ENCODE data around the gene KRT31.
"Not testable (repeated sequence)": the region's sequence is repeated elsewhere in the genome, so short reads cannot be mapped to it uniquely, and the experiment has no call there.

KRT31 gene

DNA sequence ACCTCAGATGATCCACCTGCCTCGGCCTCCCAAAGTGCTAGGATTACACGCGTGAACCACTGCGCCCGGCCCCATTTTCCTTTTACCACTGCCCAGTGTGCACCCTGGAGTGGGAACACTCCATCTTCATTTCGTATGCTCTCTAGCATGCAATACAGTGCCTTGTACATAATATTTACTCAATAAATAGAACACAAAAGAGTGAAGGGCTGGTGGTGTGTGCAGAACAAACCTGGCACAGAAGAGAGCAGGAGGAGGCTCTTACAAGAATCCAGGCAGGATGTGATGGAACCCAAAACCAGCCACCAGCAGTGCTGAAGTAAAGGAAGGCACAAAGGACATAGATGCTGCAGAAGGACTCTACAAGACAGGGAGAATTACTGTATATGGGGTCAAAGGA lies 19.7 kb upstream of the KRT31 start:
- no peak for DNase-seq

DNA sequence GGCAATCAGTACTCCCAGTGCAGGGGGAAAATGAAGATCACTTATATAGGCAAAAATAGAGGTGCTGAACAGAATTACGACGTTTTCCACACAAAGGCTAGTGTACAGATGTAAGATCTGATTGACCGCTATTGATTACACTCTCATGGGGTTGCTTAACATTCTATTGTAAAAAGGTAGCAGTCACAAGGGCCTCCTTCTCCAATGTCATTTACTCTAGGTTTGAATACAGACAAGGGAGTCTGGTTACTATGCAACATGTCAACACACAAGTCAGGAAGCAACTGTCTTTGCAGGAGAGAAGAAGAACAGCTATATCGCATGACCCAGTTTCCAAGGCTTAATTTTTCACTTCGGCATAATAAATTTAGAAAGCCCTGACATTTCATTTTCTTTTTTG lies 19.1 kb upstream of the KRT31 start:
- no peak for DNase-seq

DNA sequence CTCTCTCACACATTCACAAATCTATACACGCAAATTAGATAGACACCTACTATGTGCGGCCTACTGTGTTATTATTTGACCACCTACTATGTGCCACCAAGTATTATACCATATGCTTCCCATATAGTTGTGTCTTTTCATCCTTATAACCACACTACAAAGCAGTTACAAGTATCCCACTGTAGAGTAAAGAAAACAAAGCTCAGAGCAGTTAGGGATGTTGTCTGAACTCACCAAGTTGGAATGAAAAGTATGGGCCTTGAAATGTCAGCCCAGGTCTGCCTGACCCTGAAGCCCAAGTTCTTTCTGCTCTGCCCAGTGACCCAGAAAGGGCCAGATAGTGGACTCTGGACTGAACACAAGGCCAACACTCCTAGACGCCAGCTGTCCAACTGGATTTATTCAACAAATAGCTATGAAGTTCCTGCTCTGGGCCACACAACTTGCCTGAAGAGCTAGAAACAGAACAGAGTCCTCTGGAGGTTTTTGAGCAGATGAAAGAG lies 18.5 kb upstream of the KRT31 start:
- no peak for DNase-seq

DNA sequence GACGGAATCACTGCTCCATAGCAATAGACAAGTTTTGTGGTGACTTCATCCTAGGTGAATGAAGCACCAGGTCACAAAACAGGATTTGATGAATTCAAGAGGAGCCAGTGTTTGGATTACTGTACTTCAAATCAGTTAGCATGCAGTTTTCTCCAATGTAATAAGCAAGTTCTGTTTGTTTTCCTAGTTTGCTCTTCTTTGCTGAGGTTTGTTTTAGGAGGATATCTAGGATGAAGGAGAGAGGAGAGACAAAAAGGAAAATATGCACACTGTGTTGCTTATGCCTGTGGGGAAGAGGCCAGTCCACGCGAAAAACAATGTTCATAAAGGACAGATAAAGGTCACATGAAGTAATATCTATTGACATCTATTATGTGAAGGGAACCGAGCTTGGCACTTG lies 18.0 kb upstream of the KRT31 start:
- DNase-seq: no peak

DNA sequence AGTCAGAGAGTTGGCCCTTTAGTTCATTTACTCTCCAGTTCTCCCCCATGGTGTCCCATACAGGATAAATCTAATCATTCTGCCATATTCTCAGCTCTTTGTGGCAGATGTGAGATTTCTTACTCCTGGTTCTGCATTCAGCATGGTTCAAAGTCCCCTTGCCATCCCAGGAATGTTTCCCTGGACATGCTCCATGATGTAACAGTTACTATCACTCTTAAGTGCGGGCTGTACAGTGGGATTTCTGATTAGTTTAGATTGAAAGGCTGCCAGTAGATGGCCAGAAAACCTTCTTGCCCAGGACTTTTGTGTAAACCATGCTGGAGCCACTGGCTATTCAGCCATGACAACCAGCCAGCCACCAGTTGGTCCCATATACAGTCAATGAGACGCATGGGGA lies 16.6 kb upstream of the KRT31 start:
- no peak for DNase-seq

DNA sequence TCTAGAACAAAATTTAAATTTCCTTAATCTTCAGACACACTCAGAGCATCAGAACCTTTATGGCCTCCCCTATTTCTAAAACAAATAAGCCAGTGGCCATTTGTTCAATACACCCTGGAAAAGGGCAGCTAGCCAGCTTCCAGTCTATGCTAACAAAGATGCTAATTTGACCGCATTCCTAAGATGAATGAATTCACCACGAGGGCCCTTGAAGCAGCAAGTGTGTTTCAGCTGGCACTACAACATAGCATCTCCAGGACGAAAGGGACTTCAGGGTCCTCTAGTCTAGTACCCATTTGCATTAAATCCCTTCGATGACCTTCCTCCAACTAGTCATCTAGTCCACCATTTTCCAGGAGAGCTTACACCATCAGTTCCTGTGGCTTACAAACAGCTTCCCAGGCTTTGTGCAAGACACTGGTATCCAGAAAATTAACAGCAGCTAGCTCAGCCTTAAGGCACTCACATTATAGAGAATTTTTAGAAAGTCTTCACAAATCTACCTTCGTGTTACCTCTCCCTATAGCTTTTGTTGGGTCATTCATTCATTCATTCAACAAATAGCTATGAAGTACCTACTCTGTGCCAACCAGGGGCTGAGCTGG lies 16.0 kb upstream of the KRT31 start:
- no peak for DNase-seq

DNA sequence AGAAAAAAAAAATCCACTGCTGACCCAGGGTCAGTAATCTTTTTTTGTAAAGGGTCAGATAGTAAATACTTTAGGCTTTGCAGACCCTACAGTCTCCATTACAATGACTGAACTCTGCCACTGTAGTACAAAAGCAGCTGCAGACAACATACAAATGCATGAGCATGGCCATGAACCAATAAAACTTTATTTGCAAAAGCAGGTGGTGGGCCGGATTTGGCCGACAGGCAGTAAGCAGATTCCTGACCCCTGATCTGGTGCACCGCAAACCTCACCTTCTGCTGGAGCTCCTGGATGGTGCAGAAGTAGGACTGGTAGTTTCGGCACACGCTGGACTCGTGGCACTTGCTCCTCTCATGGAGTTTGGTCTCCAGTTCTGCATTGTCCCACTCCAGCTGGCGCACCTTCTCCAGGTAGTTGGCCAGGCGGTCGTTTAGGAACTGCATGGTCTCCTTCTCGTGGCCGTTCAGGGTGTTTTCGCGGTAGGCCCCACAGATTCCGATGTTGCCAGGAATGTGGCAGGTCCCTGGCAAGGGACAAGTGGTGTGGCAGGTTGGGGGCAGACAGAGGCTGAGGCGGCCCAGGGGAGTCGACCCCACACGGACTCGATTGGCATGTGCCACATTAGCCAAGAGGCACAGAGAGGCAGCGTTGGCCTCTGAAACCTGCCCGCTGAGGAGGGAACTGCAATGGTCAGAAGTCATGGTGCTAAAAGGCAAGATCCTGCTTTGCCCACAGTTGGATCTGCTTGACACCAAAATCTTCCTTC lies 13.8 kb upstream of the KRT31 start:
- DNase-seq: no peak

DNA sequence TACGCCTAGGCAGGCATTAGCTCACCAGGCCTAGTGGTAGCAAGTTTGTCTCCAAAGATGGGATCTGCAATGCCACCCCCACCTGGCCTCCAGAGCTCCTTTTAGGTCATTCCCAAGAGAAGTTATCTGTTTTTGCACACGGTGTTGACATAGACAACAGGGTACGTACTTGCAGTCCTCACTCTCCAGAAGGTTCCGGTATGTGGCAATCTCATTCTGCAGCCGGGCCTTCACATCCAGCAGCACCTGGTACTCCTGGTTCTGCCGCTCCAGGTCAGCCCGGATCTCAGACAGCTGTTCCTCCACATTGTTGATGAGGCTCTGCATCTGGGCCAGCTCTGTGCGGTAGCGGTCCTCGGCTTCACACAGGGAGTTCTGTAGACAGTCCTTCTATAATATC lies 9.8 kb upstream of the KRT31 start:
- no peak for DNase-seq

DNA sequence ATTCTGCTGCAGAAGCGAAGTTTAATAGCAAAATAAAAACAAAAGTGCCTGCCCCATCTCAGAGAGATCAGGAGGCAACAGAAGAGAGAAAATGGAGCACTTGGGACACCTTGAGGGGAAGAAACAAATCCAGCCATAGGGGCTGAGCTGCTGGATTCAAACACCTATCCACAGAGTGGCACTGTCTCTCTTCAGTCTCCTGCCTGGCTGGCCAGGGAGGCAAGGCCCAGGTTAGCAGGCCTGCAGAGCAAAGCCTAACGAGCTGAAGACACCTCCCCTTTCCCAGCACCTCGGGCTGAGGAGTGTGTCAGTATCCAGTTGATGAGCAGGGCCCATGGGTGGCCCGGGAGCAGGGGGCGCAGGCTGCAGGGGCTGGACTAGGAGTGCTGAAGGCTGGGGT lies 8.8 kb upstream of the KRT31 start:
- no peak for DNase-seq

DNA sequence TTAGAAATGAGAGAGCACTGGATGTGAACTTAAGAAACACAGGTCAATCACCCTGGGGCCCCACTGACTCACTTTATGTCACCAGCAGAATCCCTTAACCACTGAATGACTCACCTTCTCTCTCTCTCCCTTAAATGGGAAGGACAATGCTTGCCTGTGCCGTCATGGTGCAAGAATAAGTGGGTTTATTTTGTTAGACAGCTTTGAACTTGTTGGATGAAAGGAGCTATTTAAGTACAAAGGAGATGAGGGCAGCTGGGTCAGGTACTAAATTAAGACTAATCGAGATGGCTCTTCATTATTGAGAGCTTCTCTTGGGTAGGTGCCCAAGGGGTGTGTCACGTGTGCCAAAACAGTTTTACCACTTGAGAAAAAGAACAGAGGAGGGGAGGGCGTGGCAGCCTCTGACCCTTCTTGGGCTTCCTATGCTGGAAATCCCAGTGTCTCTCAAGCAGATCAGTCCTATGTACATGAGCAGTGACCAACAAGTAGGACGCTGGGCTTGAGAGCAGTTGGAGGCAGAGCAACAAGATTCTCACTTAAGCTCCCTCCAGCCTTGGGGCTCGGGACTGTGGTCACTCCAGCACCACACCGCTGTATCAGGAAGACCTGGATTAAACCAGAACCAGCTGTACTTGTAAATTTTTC lies 6.7 kb upstream of the KRT31 start:
- DNase-seq: no peak

DNA sequence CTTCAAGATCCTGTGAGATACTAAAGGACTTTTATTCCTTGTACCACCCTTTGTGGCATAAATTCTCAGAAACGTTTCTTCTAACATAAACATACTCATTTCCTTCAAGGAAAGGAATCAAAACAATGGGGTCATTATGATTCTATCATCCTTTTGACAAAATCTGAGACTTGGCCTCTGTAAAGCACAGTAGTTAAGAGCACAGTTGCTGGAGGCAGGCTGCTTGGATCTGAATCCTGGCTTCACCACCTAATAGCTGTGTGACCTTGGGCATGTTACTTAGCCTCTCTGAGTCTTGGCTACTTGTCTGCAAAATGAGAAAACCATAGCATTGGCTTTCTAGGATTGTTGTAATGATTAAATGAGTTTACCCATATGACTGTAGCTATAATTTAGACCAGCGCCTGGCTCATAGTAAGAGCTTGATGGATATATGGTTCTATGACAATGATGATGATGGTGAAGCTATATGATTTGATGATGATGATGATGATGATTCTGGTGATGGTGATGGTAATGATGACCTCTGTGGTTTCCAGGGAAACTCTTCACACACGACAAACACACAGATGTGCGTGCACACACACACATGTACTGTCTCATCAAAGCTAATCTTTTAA lies 6.1 kb upstream of the KRT31 start:
- no peak for DNase-seq

DNA sequence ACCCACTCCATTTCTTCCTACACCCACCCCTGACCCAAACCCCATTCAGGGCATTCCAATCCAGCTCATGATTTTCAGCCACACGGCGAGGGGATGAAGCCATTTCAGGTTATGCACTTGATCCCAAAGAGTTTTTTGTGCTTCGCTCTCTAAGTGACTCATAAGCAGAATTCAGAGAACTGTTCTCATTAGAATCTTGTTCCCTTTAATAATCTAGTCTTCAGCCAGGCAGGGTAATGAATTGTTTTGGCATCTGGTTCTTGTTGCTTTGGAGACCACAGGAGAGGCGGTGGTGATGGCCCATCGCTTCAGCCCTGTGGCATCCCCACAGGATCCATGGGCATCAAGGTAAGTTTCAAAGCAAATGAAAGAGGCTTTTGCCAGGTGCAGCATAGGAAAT lies 4.8 kb upstream of the KRT31 start:
- DNase-seq: no peak

DNA sequence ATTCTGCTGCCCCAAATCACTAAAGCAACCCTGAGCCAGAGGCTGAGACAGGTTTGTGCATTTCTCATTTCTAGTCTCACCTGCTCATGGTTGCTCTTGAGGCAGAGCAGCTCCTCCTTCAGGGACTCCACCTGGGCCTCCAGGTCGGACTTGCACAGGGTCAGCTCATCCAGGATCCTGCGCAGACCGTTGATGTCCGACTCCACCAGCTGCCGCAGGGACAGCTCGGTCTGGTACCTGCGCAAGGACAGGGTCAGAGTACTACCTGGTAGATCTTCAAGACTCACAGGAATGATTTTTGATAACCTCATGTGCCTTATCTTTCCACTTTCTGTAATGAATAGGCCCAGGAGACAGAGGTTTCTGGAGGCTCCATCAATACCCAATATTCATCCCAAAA lies 1.1 kb downstream of the KRT31 start:
- no peak for DNase-seq

DNA sequence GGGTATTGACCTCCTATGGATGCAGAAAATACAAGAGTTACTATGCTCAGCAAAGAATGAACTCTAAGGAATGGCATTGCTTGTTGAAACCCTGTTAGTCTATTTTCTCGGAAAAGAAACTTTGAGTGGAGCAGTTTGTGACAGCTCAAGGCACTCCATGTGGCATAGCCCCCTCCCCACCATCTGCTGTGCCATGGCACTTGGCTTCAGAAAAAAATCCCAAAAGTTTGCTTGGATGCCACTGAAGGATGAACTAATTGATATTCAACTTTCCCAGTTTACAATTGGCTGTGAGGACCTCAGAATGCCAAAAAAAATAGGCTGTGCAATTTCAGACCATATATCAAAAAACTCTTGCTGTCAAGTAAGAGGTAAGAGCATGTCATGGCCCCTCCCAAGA lies 1.8 kb downstream of the KRT31 start:
- DNase-seq: no peak

DNA sequence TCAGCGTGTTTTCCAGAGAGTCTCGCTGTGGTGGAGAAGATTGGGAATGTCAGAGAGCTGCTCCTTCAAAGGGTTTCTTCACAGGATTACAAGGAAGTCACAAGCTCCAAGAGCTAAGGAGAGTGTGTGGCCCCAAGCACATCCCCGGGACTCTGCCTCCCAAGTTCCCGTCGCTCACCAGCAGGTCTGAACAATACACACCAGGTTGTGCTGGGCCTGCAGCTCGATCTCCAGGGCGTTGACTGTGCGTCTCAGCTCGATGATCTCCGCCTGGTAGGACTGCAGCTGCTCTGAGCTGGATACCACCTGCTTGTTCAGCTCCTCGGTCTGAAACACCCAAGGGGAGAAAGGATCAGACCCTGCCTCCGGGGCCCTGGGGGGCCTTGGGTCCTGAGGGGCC lies 2.4 kb downstream of the KRT31 start:
- DNase-seq: not testable (repeated sequence)

DNA sequence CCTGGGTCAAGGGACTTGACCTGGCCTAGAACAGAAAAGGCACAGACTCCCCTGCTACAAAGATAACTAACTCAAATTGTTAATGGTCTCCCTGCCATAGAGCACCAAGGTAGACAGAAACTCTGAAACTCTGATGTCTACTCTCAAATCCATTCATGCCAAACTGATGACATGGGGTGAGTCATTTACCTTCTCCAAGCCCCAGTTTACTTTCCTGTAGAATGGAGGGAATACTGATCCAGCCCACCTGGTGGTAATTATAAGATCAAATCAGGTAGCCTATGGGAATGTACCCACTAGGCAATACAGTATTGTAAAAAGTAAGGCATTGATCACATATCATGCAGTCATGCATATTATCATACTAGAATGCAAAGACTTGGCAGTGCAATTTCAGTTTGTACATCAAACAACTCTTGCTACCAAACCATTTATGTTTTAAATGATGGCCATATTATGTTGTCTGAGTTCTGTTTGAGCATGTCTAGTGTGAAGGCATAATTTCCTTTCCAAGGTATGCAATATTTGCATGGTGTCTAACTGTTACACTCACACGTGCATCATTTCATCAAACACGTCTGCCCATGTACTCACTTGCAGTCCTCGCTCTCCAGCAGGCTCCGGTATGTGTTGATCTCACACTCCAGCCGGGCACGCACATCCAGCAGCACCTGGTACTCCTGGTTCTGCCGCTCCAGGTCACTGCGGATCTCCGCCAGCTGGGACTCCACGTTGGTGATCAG lies 3.0 kb downstream of the KRT31 start:
- DNase-seq: no peak

DNA sequence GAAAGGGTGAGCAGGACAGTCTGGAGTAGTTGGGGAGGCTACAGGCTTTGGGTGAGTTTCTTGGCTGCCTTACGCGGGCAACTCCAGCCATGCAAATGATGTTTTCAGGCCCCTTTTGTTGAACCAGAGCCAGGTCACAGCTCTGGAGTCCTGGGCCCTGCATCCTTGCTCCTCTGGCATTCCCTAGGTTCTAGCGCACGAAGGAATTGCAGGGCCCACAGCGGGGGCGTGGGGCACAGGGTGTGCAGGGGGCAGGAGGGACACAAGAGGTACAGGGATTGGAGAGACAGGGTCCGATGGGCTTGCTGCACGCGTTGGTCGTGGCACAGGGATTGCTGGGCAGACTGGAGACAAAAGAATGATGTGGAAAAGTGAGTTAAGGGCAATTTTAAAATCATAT lies 3.6 kb downstream of the KRT31 start:
- no peak for DNase-seq

DNA sequence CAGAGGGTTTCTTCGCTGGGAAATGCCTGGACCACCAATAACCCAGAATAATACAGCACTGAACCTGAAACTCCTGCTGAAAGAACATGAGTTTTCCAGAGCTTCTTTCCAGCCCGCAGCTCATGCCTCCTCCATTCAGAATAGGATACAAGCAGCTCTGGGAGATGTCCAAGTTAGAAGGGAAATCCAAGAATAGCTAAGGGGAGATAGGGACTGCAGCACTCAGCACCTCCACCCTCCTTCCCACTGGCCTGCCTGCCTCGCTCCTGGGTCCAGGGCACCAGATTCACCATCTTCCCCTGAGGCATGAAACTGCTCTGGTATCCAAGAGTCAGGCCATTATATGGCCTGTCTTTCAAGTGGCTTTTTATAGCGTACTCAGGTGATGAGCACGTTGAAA lies 4.1 kb downstream of the KRT31 start:
- DNase-seq: no peak

DNA sequence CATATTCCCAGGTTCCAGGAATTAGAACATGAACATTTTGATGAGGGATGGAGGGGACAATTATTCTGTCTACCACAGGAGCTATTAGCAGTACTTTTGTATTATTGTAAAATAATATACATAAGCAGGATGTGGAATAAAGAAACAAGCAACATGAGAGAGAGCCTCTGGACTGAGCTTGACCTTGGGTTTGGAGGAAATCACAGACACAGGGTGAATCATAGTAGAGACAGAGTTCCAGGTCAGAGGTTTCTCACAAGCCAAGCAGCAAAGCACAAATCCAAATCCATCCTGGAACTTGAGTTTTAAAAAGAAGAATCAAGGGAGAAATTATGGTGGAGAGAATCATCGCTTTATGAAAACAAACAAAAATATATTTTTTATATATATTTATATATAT lies 5.1 kb downstream of the KRT31 start:
- DNase-seq: no peak

DNA sequence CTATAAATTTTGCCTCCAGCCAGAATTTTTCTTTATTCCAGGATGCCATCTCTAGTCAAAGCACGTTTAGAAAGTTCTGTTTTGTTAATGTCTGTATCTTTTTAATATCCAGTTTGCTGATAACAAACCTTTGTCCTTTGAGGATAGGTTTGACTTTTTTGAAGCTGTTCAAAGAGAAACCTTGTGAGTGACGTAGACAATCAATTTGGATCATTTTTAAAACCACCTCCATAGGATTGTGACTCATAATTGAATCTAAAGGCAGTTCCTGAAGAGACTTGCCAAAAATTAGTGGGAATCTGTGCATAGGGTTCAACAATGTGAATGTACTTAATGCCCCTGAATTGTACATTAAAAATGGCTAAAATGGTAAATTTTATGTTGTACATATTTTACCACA lies 5.9 kb downstream of the KRT31 start:
- no peak for DNase-seq

DNA sequence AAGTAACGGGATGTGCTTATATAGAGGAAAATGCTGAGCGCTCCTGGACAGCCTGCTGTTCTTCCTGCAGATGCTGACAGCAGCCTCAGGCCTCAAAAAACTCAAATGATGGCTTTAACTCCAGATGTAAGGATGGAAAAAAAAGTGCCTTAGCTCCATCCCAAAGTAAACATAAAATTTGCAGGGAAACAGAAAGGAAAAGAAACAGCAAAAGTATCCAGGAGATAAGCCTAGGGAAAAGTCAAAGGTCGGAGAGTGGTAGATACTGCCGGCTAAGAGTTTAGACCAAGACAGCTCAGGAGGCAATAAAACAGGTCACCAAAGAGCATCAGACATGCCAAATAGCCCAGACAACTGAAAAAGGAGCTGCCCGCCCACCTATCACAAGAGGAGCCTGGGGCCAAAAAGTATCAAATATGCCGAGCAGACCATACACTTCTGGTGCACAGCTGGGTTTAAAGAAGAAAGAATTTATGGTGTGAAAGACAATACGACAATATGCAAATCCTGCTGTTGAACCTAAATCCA lies 6.9 kb downstream of the KRT31 start:
- DNase-seq: no peak

DNA sequence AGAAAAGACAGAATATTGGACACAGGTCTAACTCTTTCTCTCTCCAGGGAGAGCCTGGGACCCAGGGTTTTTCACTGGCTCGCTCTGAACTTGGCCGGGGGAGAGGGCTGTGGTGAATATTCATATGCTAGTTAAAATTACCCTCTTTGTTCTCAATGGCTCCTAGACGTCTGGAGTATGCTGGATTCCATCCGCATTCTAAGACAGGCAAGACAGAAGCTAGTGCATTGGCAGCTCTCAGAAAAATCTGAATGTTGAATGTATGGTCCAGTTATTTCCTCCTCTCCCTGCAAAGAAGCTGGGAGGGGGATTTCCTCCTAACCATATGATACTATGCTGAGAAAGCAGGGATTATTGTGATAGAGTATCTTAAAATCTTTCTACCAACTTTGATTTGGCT lies 9.7 kb downstream of the KRT31 start:
- DNase-seq: no peak

DNA sequence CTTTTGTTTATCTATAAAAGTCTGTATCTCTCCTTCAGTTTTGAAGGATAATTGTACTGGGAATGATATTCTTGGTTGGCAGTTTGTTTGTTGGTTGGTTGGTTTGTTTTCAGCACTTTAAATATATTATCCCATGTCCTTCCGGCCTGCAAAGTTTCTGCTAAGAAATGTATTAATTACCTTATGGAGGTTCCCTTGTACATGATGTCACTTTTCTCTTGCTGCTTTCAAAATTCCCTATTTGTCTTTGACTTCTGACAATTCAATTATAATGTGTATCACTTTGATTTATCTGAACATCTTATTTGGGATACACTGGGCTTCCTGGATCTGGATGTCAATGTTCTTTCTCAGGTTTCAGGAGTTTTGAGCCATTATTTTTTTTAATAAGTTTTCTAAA lies 11.2 kb downstream of the KRT31 start:
- no peak for DNase-seq

Measured in NCI-H1694 (cell line).